Stimulated activated CD4-positive, alpha-beta T cell treated with anti-CD3 and anti-CD28 coated beads, Interleukin-2, amount 100 ng/mL, for 4 hours (primary cell): ENCODE measurements around the gene CYP27C1.
"Not testable (repeated sequence)": the region's sequence is repeated elsewhere in the genome, so short reads cannot be mapped to it uniquely, and the experiment has no call there.

Experiments used
- DNase-seq: peaks from one replicate; pipeline ENCODE4 v3.0.0-alpha.2; 2020; ENCODE audit warnings: low read depth

CYP27C1 gene

DNA sequence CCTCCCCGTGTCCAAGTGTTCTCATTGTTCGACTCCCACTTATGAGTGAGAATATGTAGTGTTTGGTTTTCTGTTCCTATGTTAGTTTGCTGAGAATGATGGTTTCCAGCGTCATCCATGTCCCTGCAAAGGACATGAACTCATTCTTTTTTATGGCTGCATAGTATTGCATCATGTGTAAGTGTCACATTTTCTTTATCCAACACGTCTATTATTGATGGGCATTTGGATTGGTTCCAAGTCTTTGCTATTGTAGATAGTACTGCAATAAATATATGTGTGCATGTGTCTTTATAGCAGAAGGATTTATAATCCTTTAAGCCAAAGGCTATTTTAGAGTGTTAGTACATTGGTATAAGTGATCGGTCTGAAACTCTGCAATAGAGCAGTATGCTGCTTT lies 4.0 kb upstream of the CYP27C1 start:
- not testable (repeated sequence) for DNase-seq

DNA sequence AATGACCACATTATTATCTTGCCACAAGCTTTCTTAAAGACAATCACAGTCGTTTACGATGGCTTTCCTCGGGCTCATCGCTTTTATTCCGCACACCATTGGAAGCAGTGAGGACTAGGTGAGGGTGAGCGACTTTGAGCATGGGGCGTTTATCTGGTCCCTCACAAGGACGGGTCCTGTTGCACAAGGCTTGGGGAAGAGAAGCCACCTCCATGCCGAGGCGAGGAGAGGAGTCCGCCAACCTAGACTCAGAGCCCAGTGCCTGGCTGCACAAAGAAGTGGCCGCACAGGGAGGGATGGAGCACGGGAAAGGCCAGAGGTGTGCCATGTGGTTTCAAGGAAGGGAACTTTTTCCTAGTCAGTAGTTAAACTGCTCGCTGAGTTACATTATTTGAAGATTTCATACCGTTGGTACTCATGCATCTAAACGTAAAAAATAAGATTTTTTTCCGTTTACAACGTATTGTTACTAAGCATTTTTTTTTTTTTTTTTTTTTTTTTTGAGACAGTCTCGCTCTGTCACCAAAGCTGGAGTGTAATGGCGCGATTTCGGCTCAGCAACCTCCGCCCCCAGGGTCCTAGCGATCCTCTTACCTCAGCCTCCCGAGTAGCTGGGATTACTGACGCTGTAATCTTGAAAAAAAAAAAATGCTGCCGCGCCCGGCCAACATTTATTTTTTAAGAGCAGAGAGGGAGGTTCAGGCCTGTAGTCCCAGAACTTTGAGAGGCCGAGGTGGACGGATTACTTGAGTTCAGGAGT lies 849 bp upstream of the CYP27C1 start:
- DNase-seq: no peak

DNA sequence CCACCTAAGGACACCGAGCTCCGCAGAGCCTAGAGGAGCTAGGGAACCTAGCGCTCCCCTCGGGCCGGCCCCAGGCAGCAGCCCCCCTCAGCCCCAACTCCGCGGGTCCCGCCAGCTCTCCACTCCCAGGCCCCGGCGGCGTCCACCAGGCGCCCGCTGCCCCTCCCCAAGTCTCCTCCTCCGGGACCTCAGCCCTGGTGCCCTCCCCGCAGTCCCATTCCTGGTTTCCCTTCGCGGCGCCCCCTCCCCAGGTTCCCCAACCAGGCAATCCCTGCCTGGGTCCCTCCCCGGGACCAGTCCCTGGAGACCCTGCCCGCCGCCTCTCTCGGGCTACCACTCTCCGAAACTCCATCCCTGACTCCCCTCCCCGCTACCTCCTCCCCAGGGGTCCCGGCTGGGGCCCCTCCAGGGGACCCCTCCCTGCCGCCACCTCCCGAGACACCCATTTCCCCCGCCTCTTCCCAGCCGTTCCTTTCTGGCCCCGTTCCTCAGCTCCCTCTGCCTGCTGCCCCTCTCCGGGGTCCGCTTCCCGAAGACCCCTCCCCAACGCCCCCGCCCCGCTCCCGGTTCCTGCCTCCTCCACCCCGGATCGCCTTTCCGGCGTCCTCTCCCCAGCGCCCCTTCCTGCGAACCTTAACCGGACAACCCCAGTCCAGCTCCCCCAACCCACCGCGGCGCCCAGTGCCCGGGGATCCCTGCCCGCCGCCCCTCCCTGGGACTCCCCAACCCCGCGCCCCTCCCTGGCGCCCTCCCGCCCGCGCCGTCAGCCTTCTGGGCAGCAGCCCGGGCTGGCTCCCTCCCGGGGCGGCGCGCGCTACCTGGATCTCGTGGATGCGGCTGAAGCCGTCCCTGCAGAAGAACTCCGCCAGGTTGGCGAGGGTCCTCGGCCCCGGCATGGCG lies 678 bp downstream of the CYP27C1 start:
- no peak for DNase-seq

DNA sequence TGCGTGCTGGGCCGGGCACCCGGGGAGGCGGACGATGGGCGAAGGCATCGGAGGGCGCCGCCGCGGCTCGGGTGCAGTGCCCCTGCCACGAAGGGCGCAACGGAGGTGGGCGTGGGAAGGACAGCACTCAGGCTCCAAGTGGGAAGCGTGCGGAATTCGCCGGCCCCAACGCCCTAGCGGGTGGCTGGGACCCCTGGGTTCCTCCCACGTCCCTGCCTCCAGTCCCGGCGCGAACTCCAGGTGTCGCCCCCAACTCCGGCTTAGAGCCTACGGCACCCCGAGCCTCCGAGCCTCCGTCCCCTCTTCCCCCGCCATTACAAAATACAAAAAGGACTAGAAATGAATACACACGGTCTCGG lies 1.3 kb downstream of the CYP27C1 start:
- DNase-seq: no peak

DNA sequence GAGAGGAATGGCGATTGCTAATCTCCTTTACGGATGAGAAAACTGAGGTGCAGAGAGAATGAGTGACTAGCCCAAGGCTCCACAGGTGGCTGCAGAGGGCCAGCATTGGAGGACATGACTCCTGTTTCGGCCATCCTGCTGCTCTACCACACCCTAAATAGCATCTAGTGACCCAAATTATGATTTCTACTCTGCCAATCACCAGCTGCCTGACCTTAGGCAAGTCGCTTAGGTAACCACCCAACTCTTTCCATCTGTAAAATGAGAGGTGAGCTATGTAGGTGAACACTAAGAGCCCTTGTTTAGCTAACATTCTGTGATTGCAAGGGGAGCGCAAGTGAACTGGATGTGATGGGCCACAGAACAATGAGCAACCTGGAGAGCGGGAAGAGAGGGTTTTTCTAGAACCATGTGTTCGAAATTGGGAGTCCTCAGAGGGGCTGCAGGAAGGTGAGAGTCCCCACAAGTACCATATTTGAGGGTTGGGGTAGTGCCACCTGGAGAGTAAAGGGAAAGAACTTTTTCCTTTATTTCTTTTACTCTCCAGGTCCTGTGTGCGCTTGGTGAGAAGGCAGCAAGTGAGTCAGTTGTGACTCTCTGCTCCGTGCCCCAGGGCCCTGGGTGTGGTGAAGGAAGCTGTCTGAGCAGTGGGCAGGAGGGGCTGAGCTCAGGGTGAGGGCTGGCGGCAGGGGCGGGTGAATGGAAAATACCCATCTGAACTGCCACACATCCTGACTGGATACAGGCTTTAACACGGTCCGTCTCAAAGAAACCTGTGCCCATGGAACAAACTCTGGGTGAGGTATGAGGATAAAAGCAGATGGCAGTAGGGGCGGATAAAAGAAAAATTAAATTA lies 2.4 kb downstream of the CYP27C1 start:
- DNase-seq: no peak

DNA sequence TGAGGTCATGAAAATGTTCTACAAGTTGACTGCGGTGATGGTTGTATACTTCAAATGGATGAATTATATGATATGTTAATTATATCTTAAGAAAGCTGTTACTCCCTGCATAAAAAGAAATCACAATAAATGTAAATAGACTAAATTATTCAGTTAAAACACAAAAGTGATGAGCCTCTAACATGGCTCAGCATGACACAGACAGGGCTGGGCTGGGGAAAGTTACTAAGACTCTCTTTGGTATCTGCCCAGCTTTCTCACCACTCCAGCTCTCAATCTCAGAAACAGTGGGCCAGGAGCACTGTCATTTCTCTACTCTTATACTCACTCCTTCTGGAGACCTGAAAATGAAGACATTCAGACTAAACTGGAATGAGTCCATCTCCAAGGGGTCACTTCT lies 3.5 kb downstream of the CYP27C1 start:
- DNase-seq: no peak

DNA sequence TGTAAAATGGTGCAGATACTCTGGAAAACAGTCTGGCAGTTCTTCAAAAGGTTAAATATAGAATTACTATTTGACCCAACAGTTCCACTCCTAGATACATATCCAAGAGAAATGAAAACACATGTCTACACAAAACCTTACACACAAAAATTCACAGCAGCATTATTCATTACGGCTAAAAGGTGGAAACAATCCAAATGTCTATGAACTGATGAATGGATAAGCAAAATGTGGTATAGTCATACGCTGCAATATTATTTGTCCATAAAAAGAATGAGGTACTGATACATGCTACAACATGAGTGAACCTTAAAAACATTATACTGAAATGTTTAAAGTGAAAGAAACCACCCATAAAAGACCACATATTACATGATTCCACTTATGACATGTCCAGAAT lies 4.0 kb downstream of the CYP27C1 start:
- DNase-seq: no peak

DNA sequence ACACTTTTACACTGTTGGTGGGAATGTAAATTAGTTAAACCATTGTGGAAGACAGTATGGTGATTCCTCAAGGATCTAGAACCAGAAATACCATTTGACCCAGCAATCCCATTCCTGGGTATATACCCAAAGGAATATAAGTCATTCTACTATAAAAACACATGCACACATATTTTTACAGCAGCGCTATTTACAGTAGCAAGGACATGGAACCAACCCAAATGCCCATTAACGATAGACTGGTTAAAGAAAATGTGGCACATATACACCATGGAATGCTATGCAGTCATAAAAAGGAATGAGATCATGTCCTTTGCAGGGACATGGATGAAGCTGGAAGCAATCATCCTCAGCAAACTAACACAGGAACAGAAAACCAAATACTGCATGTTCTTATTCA lies 5.9 kb downstream of the CYP27C1 start:
- not testable (repeated sequence) for DNase-seq

DNA sequence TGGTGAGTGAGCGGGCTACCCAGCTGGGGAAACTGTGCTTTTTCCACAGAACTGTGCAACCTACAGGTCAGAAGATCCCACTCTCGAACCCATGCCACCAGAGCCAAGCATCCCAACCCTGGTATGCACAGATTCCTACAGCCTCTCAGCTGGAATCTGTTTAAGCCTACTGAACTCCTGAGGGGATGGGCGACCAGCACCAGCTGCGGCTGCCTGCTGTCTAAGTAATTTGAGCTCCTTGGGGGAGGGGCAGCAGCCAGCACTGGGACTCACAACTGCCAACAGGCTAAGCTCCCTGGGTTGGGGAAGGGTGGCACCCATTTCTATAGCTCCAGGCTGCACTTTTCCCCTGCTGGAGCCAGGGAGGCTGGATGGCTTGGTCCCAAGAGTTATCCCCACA lies 11.8 kb downstream of the CYP27C1 start:
- DNase-seq: no peak

DNA sequence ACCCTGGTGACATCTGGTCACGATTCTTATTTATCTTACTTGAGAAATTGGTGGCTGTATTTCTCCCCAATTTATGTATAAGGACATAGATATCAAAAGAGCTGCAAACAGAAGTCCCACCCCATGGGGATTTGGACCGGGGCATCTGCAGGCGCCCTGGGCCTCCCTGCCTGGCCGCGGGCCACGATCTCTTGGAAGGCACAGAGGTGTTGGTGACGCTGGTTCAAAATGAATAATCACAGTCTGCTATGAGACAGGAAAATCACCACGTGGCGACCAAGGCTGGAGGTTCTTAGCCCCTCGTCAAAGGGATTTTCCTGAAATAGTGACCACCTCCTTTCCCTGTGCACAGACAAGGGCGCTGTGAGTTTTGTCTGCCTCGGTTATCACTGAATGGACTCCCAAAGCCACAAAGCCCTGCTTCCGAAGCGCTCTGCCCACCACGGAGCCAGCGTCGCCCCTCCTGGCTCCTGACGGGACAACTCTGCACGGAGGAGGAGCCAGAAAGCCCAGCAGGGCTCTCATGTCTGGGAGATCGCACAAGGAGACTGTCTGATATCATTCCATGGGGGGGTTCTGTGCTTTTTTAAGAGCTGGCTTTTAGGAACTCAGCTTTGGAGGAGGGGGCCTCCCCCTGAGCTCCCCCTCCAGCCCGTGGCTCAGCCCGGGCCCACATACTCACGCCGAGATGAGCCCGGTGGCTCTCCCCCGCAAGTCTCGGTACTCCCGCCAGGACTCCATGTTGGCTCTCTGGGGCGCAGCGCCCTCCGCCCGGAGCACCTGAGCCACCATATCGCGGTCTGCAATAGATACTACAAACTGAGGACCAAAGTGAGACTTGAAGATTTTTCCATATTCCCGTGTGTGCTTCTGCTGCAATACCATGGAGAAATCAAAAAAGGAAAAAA lies 14.6 kb downstream of the CYP27C1 start:
- DNase-seq: no peak

DNA sequence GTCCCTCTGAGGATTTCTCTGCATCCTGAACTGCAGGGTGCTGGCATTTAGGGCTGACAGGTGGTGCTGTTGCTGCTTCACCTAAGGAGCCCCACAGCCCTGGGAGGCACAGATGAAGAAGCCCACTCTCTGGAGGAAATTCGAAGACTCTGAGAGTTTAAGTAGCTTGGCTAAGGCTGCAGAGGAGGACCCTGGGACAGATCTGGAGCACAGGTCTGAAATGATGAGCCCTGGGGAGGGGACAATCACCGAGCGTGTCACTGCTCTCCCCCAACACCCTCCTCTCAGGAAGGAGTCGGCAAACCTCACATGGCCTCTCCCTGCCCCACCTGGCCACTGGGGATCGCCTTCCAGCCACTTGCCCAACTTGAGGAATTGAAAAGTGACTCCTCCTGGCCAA lies 18.6 kb downstream of the CYP27C1 start:
- no peak for DNase-seq

DNA sequence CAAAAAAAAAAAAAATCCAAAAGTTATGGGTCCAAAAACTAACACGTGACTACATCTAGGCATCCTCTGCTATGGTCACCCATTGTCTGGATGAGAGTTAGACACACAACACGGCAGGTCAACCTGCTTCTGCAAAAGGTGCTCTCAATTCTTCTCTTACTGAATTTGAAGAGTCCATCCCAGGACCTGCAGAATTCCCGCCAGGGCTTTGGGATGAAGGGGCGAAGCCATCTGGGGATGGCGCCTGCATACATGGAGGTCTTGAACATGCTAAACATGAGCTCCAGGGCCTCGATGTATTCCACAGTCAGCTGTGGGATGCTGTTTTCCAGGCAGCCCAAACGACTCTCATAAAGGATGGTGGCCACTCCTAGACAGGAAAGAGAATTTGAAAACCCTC lies 19.1 kb downstream of the CYP27C1 start:
- no peak for DNase-seq

DNA sequence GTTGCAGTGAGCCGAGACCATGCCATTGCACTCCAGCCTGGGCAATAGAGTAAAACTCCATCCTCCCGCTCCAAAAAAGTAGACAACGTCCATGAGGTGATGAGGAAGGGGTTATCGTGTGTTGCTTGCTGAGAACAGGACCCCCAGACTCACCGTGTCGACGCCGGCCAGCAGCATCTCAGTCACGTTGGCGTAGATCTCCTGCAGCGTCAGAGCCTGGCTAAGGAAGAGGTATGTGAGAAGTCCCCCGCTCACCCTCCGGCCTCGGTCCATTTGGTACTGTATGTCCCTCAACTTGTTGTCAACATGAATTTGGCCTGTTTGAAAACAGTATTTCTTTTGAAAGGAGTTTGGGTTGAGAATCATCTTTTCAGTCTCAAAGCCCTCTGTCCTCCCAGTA lies 20.9 kb downstream of the CYP27C1 start:
- DNase-seq: no peak

DNA sequence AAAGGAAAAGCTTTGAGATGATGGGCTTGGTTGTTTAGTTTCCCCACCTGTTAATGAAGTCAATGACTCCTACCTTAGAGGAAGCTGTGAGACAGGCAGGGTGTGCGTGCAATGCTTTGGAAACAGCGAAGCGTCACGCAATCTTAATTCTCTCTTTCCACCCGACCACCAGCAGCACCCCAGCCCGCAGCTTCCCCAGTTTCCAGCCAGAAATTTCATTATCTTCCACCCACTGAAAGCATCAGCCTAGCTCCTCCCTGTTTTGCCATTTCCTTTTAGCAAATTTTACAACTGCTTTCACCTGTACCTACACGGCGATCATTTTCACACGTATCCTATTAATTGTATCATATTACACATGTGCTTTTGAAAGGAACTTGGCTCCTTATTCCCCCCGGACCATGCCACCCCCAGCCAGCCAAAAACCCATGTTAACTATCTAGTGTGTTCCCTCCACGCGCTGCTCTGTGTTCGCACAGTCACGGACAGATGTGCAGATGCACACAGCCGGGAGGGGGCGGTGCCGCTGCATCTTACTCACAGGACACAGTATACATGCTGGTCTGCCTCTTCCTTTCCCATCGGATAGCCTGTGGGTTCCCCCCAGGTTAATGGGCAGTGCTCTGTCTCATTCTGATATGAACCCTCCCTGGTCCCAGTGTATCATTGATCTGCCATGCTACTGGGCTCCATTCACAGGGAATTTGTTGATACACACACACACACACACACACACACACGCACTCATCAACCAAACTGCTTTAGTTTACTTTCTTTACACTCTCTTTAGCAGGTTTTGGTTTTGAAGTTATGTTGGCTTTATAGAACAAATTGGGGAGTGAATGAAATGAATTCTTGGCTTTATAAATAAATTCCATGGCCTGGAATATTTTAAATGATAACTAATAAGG lies 22.4 kb downstream of the CYP27C1 start:
- peak; percentile 19 for DNase-seq

DNA sequence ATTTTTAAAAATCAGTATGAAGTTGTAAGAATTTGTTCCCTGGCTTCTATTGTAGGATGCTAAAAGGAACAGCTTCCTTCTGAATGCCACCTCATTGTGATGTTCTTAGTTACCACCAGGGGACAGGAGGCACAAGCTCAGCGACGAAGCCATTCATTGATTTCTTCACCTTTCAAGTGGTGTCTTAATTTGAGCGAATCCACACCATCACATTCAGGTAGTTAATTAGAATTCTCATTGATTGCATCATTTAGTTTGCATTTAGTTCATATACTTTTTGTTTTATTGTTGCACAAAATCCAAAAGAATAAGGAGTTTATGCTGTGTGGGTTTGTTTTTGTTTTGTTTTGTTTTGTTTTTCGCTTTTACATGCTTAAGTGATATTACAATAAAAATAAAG lies 23.1 kb downstream of the CYP27C1 start:
- no peak for DNase-seq

DNA sequence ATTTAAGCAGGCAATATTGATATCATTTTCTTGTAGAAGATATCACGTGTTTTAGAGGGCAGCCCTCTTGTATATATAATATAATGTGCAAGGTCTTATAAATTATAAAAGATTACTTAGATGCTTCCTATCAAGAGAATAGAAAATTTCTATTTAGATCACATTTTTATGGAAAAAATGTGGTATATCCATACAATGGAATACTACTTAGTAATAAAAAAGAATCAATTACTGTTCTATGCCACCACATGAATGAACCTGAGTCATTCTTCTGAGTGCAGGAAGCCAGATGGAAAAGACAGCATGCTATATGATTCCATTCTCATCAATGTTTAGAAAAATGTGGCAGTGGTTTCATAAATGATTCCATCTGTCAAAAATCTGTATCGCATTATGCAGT lies 23.6 kb downstream of the CYP27C1 start:
- DNase-seq: no peak

DNA sequence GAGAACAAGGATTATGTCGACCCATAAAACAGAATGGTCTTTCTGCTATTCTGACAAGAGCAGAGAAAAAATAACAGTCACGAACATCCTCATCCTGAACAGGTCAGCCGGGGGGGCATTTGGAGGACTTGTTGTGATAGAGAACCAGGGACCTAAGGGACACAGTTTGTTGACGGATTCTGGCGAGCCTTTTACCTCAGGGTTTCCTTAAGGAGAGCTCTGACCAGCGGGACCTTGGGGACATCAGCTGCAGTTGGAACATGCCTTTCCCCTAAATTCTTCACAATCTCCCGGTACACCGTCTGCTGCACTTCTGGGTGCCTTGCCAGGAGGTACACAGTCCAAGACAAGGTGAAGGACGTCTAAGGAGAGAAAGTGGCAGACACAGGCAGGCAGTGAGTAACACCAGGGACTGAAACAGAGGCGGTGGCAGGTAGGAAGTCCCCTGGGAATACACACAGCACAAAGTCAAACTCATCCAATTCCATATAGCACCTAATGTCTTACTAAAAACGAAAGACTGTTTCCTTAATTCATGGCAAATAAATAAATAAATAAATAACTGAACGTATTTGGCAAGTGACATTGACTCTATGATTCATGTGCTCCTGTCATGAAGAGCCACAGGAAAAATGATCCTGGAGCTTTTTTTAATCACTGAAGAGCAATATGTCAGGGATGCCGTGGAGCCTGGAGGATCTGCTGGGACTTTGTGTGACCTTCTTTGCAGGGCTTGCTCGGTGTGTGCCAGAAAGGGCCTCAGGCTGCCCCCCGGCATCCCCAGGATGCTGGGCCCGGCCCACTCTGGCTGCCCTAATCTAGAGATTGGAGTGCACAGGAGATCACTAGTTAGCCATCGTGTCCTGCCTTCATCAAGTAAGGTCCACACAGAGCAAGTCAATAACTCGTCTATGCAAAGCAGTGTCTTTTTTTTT lies 24.7 kb downstream of the CYP27C1 start:
- DNase-seq: no peak

DNA sequence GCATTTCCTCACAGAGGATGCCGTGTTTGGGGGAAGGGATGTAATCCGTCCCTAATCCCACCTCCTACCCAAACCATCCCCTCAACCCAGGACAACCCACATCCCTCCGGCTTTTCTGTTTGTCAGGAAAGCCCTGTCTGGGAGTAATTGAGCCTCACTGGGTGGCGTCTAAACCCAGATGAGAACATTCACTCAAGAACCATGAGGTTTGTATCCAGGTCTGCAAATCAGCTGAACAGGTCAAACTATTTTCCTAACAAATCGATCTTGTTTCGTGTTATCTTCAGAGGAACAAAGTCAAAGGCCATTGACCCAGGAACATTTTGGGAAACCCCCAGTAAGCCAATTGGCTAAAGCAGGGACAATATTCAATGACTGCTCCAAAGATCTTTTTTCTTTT lies 25.7 kb downstream of the CYP27C1 start:
- DNase-seq: no peak

DNA sequence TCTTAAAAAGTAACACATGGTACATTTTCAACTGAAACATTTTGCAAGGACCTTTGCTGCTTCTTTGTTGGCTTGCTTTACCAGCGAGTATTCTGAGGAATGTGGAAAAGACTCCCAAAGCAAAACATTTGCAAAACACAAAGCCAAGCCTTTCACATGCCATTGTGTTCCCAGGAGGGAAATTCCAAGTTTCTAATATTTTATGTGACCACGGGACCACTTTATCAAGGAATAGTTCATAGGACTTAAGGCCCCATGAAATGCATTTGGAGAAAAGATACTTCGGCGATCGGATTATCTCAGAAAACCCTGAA lies 26.2 kb downstream of the CYP27C1 start:
- no peak for DNase-seq
